ENCODE measurements around the gene FLNB. TPM values are rescaled to one million over a fixed set of nuclear protein-coding genes. Genes with fewer than 3 reads are reported as not detected.

Gene FLNB
- total RNA-seq, 1 donor from 2014 or later = 521 TPM

DNA sequence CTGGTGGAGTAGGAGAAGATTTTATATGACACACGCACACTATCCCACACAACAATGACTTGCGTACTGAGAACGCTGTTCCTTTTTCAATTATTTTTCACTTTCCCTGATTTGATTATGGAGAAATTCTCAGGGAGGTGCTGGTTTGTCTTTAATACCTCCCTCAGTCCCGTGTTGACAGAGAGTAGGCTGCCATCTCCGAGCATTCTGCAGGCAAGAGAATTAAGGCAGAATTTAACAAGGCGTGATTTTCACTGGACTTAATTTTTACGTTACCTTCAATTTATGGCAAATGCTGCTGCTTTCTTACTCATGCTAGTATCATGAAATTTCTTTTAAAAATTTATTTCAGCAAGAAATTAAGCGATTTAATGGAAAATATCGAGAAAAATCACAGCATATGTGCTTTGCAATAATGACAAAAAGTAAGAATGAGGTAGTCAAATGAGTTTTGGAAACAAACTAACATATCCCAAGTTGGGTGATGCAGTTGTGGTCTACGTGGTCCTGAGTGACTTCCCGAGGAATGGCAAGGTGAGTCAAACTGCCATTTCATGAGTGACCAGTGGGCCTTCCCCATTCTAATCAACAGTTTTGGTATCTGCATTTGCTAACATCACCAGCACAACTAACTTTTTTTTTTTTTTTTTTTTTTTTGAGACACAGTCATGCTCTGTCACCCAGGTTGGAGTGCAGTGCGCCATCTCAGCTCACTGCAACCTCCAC is 185.6 kb downstream of the FLNB start:
- TF ChIP-seq EZH2 (IDR thresholded peaks at IDR 0.05; ENCODE audit: insufficient read depth, low read length) = no peak
- TF ChIP-seq, protein P1, sequence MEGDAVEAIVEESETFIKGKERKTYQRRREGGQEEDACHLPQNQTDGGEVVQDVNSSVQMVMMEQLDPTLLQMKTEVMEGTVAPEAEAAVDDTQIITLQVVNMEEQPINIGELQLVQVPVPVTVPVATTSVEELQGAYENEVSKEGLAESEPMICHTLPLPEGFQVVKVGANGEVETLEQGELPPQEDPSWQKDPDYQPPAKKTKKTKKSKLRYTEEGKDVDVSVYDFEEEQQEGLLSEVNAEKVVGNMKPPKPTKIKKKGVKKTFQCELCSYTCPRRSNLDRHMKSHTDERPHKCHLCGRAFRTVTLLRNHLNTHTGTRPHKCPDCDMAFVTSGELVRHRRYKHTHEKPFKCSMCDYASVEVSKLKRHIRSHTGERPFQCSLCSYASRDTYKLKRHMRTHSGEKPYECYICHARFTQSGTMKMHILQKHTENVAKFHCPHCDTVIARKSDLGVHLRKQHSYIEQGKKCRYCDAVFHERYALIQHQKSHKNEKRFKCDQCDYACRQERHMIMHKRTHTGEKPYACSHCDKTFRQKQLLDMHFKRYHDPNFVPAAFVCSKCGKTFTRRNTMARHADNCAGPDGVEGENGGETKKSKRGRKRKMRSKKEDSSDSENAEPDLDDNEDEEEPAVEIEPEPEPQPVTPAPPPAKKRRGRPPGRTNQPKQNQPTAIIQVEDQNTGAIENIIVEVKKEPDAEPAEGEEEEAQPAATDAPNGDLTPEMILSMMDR (IDR thresholded peaks at IDR 0.05; ENCODE audit: insufficient read depth, low read depth, low read length) = no peak
- H3K4me1 Mint-ChIP-seq (ENCODE audit: low read depth, unreplicated experiment) = peaks cover 4% of the 10 kb centered on the region
- no peaks in the 10 kb centered on the region for H3K27me3 ChIP-seq (ENCODE audit: insufficient read depth, low read length)

DNA sequence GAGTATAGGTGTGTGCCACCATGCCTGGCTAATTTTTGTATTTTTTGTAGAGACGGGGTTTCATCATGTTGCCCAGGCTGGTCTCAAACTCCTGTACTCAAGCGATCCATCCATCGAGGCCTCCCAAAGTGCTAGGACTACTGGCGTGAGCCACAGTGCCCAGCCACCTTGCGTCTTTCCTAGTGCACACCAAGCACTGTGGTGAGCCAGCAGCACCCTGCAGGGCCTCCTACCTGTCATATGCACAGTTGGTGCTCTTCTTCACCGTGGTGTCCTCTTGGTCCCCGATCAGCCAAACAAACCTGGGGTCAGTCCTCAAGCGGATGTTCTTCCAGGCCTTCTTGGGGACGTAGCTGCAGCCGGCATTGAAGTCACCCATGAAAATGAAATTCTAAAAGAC is 189.4 kb downstream of the FLNB start:
- Mint-ChIP-seq H3K9me3 (ENCODE audit: unreplicated experiment) (no peaks in the 10 kb centered on the region), H3K4me1 (ENCODE audit: low read depth, unreplicated experiment) (peaks cover 4% of the 10 kb centered on the region), H3K36me3 (ENCODE audit: low read depth, unreplicated experiment) (peaks cover 2% of the 10 kb centered on the region), H3K4me3 (ENCODE audit: unreplicated experiment) (no peak overlapping the region), H3K27ac (ENCODE audit: unreplicated experiment) (no peak overlapping the region), H3K27me3 (ENCODE audit: low read depth, unreplicated experiment) (peaks cover 1% of the 10 kb centered on the region)
- Histone ChIP-seq H3K9me3 (ENCODE audit: insufficient read depth, low read depth, low read length) (no peaks in the 10 kb centered on the region), H4K20me1 (ENCODE audit: insufficient read depth, low read length) (no peaks in the 10 kb centered on the region), H3K36me3 (ENCODE audit: insufficient read depth, low read length) (no peaks in the 10 kb centered on the region), H3K27me3 (ENCODE audit: insufficient read depth, low read length) (no peaks in the 10 kb centered on the region), H3K79me2 (ENCODE audit: insufficient read depth, low read length) (no peaks in the 10 kb centered on the region), H3K4me3 (ENCODE audit: insufficient read depth, low read depth, low read length) (no peak overlapping the region), H2AFZ (ENCODE audit: low read depth, low read length) (no peak overlapping the region), H3K4me1 (ENCODE audit: insufficient read depth, low read length) (no peaks in the 10 kb centered on the region), H3K4me2 (ENCODE audit: low read length) (no peak overlapping the region), H3K27ac (ENCODE audit: low read depth, low read length) (no peak overlapping the region), H3K9ac (ENCODE audit: low read length) (no peak overlapping the region)
- DNase-seq (ENCODE audit: low read depth) (no peak), FAIRE-seq (no peak)
- no peak for TF ChIP-seq EZH2 (IDR thresholded peaks at IDR 0.05; ENCODE audit: insufficient read depth, low read length)
- TF ChIP-seq, protein P1 (IDR thresholded peaks at IDR 0.05; ENCODE audit: insufficient read depth, low read depth, low read length) = no peak

More for the DNA sequence above, 185.6 kb downstream of the FLNB start:
- Mint-ChIP-seq H3K27ac (ENCODE audit: unreplicated experiment) (no peak overlapping the region), H3K9me3 (ENCODE audit: unreplicated experiment) (no peaks in the 10 kb centered on the region), H3K27me3 (ENCODE audit: low read depth, unreplicated experiment) (peaks cover 7% of the 10 kb centered on the region), H3K36me3 (ENCODE audit: low read depth, unreplicated experiment) (no peaks in the 10 kb centered on the region), H3K4me3 (ENCODE audit: unreplicated experiment) (no peak overlapping the region)
- no peak for DNase-seq (ENCODE audit: low read depth)
- H3K4me2 ChIP-seq (ENCODE audit: low read length) = no peak overlapping the region
- H3K36me3 ChIP-seq (ENCODE audit: insufficient read depth, low read length) = no peaks in the 10 kb centered on the region
- no peak for FAIRE-seq
- H3K79me2 ChIP-seq (ENCODE audit: insufficient read depth, low read length) = no peaks in the 10 kb centered on the region
- H3K27ac ChIP-seq (ENCODE audit: low read depth, low read length) = no peak overlapping the region
- H2AFZ ChIP-seq (ENCODE audit: low read depth, low read length) = no peak overlapping the region
- H3K9ac ChIP-seq (ENCODE audit: low read length) = no peak overlapping the region
- H3K9me3 ChIP-seq (ENCODE audit: insufficient read depth, low read depth, low read length) = no peaks in the 10 kb centered on the region
- no peak overlapping the region for H3K4me3 ChIP-seq (ENCODE audit: insufficient read depth, low read depth, low read length)
- H3K4me1 ChIP-seq (ENCODE audit: insufficient read depth, low read length) = no peaks in the 10 kb centered on the region
- H4K20me1 ChIP-seq (ENCODE audit: insufficient read depth, low read length) = no peaks in the 10 kb centered on the region

DNA sequence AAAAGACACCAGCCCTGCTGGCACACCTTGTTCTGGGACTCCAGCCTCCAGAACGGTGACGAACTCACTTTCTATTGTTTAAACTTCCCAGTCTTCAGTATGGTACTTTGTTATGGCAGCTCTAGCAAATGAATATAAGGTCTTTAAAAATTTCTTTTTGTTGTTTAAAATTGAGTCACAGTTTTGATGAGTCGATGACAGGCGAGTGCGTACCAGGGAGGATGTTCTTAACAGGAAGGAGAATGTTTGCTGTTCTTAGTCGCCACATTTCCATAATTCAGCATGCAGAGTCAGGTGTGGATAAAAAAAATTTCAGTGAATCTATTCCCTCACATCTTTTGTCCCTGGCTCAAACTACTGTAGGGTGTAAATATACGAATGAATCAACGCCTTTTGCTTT is 190.1 kb downstream of the FLNB start:
- no peaks in the 10 kb centered on the region for H3K4me1 ChIP-seq (ENCODE audit: insufficient read depth, low read length)
- no peak for TF ChIP-seq EZH2 (IDR thresholded peaks at IDR 0.05; ENCODE audit: insufficient read depth, low read length)
- TF ChIP-seq, protein P1 (IDR thresholded peaks at IDR 0.05; ENCODE audit: insufficient read depth, low read depth, low read length) = no peak
- no peak overlapping the region for H3K4me2 ChIP-seq (ENCODE audit: low read length)
- H3K9me3 Mint-ChIP-seq (ENCODE audit: unreplicated experiment) = no peaks in the 10 kb centered on the region
- H3K27me3 Mint-ChIP-seq (ENCODE audit: low read depth, unreplicated experiment) = peaks cover 6% of the 10 kb centered on the region
- no peak overlapping the region for H2AFZ ChIP-seq (ENCODE audit: low read depth, low read length)
- no peaks in the 10 kb centered on the region for H3K9me3 ChIP-seq (ENCODE audit: insufficient read depth, low read depth, low read length)
- no peak overlapping the region for H3K27ac ChIP-seq (ENCODE audit: low read depth, low read length)
- no peaks in the 10 kb centered on the region for H3K79me2 ChIP-seq (ENCODE audit: insufficient read depth, low read length)
- H3K4me1 Mint-ChIP-seq (ENCODE audit: low read depth, unreplicated experiment) = peaks cover 4% of the 10 kb centered on the region
- H3K9ac ChIP-seq (ENCODE audit: low read length) = no peak overlapping the region
- H3K4me3 ChIP-seq (ENCODE audit: insufficient read depth, low read depth, low read length) = no peak overlapping the region
- no peak overlapping the region for H3K4me3 Mint-ChIP-seq (ENCODE audit: unreplicated experiment)
- H3K27ac Mint-ChIP-seq (ENCODE audit: unreplicated experiment) = no peak overlapping the region
- H4K20me1 ChIP-seq (ENCODE audit: insufficient read depth, low read length) = no peaks in the 10 kb centered on the region
- DNase-seq (ENCODE audit: low read depth) (no peak), FAIRE-seq (no peak)
- H3K27me3 ChIP-seq (ENCODE audit: insufficient read depth, low read length) = no peaks in the 10 kb centered on the region
- no peaks in the 10 kb centered on the region for H3K36me3 ChIP-seq (ENCODE audit: insufficient read depth, low read length)
- H3K36me3 Mint-ChIP-seq (ENCODE audit: low read depth, unreplicated experiment) = peaks cover 2% of the 10 kb centered on the region
